Choroid plexus epithelial cell (primary cell): ENCODE results near the gene LYG1.
A peak's percentile ranks its signal among the peaks of the same experiment; 100 is the strongest.
"Not testable (repeated sequence)": the region's sequence is repeated elsewhere in the genome, so short reads cannot be mapped to it uniquely, and the experiment has no call there.

Experiments
- DNase-seq: peaks from one replicate; pipeline ENCODE4 v3.0.0-alpha.2; 2010; ENCODE audit warnings: low read depth
- H3K4me3 ChIP-seq: 2 replicates; pipeline ENCODE4 v1.5.1; 2011; ENCODE audit warnings: low read depth, mild to moderate bottlenecking, control low read depth, low read length, moderate library complexity
- CTCF ChIP-seq: conservative IDR thresholded peaks from 2 replicates; pipeline ENCODE4 v1.5.1; 2011; ENCODE audit warnings: low read depth, mild to moderate bottlenecking, control low read depth, inconsistent platforms, low read length, moderate library complexity

LYG1 gene

GRCh38 chr2:99301097-99301496 is at the start of gene LYG1:
LYG1 (minus strand) TSS chr2:99301197; CDS start chr2:99295670, 5,527 bp downstream.
- not testable (repeated sequence) for H3K4me3 ChIP-seq, DNase-seq

- no peak for TF ChIP-seq CTCF
- no peak for DNase-seq
- no peak overlapping the region for H3K4me3 ChIP-seq
Measured at GRCh38 chr2:99350194-99350593, 49.2 kb upstream of the LYG1 start.

DNA sequence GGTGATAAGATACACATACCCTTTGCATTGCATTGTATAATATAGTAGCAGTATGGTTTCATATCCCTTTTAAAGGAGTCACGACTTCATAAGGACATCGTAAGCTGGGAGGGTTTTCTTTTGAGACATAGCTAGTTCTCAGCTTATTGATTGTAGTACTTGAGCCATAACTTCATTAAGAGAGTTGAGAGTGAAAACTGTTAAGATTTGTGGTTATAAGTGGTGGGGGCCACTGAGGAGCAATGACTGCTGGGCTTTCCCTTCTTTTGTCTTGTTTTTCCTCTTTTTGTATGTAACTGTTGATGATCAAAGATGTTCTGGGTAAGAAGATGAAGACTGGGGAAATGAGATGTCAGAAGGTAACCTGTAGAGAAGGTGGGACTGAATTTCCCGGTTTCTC is 47.2 kb upstream of the LYG1 start:
- no peak for TF ChIP-seq CTCF
- no peak overlapping the region for H3K4me3 ChIP-seq
- no peak for DNase-seq

DNA sequence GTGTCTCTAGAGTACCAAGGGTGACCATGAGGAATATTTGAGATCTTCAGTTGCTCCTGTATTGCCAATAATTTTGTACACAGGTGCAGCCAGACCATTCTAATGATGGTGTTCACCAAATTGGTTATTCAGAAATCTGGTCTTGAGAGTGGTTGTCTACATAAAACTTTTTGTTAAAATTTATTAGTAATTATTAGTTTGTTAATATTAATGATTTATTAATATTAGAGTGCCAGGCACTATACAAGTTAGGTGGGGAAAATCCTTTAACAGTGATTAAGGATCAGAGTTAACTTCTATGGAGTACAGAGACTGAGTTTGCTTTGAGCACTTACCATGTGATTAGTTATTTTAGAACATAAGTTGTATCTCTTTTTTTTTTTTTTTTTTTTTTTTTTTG is 45.2 kb upstream of the LYG1 start:
- TF ChIP-seq CTCF, result no peak
- H3K4me3 ChIP-seq, result no peak overlapping the region
- no peak for DNase-seq

DNA sequence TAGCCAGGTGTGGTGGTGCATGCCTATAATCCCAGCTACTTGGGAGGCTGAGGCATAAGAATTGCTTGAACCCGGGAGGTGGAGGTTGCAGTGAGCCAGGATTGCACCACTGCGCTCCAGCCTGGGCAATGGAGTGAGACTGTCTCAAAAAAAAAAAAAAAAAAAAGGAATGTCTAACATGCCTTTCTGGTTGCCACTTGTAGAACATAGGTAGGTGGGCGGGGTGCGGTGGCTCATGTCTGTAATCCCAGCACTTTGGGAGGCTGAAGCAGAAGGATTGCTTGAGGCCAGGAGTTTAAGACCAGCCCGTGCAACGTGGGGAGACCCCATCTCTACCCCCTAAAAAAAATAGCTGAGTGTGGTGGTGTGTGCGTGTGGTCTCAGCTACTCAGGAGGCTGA is 44.4 kb upstream of the LYG1 start:
- H3K4me3 ChIP-seq, DNase-seq: not testable (repeated sequence)

DNA sequence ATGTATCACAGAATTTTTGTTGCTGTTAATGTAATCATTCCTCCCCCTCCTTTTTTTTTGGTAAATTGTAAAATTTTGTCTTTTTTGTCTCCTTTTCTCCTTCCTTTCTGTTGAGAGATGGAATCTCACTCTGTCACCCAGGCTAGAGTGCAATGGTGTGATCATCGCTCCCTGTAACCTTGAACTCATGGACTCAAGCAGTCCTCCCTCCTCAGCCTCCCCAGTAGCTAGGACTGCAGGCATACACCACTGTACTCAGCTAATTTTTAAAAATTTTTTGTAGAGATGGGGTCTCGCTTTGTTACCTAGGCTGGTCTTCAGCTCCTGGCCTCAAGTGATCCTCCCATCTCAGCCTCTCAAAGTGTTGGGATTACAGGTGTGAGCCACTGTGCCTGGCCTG is 41.5 kb upstream of the LYG1 start:
- no peak for TF ChIP-seq CTCF
- H3K4me3 ChIP-seq, result no peak overlapping the region

DNA sequence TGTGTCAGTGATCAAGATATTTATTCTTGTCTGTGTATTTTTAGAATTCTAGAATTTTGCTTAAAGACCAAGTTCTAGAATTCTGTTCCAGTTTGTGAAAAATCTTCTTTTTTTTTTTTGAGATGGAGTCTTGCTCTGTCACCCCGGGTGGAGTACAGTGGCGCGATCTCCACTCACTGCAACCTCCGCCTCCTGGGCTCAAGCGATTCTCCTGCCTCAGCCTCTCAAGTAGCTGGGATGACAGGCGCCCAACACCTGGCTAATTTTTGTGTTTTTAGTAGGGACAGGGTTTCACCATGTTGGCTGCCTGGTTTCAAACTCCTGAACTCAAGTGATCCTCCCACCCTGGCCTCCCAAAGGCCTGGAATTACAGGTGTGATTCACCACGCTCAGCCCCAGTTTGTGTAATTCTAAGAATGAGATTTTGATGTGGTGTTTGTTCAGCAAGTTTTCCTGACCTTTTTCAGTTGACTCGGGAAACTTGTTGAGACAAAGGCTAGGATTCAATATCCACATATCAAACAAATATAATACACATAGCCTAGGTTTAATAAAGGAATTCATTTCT is 39.8 kb upstream of the LYG1 start:
- no peak for TF ChIP-seq CTCF
- DNase-seq, result no peak
- no peak overlapping the region for H3K4me3 ChIP-seq

More for the DNA sequence above, 41.5 kb upstream of the LYG1 start:
- DNase-seq, result no peak

DNA sequence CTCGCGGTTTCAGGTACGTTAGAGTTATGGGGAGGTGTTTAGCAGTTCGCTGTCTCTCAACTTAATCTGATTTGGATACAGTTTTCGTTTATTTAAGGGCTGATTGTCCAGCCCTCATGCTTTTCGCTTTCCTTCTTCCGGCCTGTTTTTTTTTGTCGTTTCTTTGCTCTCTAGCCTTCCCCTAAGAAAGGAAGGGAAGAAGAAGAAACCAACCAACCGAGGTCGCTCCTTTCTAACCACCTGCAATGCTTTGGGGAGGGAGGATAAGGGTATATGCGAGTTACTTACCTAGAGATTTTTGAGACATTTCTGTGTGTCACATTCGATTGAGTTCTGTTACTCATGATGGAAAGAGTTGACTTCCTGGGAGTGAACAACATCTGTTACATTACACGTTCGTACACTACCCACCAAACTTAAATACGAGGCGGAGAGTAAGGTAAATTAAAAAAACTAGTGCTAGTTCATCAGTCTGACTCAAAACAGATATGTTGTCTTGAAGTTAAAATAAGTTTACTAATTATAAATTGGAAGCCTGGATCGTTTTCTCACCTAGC is 37.1 kb upstream of the LYG1 start:
- TF ChIP-seq CTCF, result no peak
- DNase-seq, result peak; percentile 28

More for the DNA sequence above, 37.1 kb upstream of the LYG1 start:
- peak overlapping the region; percentile 83 for H3K4me3 ChIP-seq
